Measurements from ENCODE around the gene UBXN6.

Gene UBXN6

GRCh38 chr19:4457654-4458395 lies at the start of gene UBXN6:
TSS of gene UBXN6 (minus strand) at chr19:4457794. CDS start at chr19:4457697, 97 bp downstream.
- peak; percentile 89 to 96 for DNase-seq (ENCODE audit: low read depth in 2 of 2)

- DNase-seq (ENCODE audit: low read depth in 2 of 2), result no peak
Observed at GRCh38 chr19:4507150-4507452, 49.5 kb upstream of the UBXN6 start.

- DNase-seq (ENCODE audit: low read depth in 2 of 2), result no peak
Observed at GRCh38 chr19:4506449-4507149, 49.0 kb upstream of the UBXN6 start.

DNA sequence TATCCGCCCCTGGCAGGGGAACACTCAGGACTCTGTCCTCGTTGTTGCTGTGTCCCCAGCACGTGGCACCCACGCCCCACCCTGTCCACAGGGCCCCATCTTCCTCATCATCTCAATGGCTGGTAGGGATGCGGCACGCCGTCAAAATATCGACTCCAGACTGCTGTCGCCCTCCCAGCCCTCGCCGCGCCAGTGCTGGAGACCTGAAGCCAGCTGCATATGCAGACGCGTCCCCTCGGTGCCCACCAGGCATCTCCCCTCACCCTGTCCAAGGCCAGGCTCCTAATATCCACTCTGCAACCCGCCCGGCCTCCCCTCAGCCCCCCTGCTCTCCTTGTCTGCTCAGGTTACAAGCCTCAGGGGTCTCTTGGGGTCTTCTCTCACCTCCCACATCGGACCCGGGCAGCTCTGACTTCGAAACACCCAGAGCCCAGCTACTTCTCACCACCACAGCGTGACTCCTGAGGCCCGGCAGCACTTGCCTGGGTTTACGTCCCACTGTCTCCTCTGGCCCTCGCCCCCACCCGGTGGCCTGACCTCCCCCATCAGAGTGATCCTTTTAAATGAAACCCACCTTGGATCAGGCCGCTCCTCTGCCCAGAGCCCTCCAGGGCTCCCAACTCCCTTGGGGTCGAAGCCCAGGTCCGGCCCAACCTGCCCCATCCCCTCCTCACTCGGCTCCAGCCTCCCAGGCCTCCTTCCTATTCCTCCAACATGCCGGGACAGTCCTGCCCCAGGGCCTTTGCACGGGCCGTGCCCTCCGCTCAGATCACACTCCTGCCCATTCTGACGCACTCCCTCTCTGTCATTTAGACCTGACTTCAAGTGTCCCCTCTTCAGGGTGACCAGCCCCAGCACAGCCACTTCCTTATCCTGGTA lies 48.2 kb upstream of the UBXN6 start:
- no peak for DNase-seq (ENCODE audit: low read depth in 2 of 2)

DNA sequence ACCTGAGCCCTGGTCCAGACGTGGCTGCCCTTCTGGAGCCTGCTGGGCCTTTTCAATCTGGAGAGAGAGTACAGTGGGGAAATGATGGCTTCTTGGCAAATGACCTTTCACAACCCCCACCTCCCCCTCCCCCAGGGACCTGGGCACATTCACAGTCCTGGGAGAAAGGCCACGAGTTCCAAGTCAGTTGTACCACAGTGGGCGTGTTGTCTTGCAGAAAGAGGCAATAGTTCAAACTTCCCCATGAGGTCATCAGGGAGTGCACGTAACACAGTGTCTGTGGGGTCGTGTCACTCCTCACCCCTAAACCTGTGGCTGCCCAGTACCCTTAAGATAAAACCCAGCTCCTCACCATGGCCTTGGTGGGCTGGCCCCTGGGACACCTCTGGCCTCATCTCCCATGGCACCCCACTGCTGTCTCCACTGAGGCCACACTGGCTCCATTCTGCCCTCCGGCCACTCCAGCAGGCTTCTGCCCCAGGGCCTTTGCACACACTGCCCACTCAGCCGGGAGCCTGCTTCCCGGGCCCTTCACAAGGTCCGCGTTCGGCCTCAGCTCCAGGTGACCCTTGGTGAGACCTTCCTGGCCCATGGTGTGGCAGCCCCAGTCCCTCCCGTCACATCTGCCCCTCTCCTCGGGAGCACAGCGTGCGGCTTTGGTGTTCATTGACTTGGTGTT lies 47.4 kb upstream of the UBXN6 start:
- DNase-seq (ENCODE audit: low read depth in 2 of 2), result no peak

DNA sequence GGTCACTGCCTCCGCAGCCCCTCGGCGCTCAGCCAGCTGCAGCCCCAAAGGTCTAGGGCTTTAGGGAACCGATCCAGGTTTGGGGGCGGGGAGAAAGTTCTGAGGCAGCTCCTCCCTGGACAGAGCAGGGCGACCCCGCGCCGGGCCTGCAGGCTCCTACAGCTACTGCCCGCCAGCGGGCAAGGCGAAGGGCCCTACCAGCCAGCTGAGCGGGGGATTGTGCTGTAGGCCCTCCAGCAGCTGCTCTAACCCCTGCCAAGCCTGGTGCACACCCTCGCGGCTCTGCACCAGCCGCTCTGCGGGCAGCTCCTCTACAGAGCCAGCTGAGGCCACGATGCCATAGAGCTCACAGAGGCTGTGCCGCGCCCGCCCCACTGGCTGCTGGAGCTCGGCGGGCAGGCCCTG lies 46.7 kb upstream of the UBXN6 start:
- DNase-seq (ENCODE audit: low read depth in 2 of 2), result no peak

DNA sequence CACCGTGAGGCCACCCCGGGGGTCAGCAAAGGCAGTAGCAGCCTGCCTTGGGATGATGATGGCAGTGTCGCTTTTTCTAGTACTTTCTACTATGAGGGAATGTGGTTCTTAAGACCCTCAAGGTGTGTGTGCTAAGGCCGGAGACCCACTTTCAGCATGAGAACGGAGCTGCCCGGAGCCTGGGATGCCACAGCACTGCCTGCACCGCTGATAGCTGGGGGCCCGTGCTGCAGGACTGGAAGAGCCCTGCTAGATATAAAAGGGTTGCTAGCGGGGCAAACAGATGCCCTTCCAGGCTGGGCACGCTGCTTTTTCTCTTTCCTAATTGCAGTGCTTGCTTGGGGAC lies 46.2 kb upstream of the UBXN6 start:
- no peak for DNase-seq (ENCODE audit: low read depth in 2 of 2)

DNA sequence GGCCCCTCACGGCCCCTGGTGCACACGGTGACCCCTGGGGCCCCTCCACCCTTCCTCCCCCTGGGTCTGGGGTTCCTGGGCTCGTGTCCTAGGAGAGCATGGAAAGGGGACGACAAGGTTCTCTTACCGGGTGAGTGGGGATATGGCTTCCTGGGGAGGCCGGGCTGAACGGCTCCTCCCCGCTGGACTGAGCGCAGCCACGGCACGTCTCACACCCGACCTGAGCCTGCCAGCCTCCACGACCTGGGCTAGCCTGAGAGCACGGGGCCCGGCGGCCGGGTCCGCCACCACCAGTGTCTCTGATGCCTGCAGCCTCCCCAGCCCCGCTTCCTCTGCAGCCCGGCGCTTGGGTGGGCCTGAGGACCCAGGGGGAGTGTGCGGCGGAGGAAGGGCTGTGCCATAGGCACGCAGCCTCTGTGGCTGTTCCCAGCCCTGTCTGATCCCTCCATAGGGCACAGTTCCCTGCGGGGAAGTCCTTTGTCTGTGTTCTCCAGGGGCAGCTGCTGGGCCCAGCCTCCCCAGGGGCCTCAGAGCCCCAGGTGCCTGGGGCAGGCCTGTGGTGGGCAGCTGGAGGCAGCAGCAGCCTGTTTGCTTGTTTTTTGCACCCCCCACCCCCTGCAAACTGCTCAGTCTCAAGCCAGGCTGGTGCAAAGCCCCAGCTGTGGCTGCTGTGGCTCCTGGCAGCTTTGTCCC lies 45.7 kb upstream of the UBXN6 start:
- DNase-seq (ENCODE audit: low read depth in 2 of 2), result no peak

DNA sequence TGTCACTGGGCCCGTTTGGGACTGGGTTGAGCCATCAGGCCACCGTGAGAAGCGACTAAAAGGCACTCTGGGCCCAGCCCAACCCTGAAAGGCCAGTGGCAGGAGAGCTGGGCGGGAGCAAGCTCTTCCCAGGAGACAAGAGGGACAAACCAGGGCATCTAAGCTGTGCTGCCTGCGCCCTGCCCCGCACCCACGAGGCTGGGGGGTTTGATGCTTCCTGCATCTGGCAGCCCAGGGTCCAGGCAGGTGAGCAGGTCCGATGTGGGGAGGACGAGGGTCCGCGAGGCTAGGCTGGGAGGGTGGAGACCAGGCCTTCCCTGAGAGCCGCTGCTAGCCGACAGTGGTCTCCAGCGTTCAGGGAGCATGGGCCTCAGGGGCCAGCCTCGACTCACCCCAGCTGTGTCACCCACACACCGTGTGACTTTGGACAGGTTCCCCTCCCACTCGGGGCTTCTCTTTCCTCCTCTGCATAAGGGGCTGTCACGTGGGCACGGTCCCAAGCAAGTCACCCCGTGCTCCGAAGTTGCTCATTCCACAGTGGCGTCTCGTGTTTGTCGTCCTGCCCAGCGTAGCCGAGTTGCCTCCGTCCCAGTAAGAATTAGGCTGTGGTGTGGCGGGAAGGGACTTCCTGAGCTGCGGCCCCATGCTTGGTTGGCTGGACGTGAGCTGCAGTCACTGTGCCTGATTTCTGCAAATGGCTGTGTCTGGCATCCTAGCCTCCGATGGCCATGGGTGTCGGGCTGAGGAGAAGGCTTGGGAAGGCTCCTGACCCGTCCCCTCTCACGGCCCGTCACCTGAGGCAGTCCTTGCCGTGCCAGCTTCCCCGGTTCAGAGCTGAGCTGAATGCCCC lies 44.9 kb upstream of the UBXN6 start:
- no peak for DNase-seq (ENCODE audit: low read depth in 2 of 2)

GRCh38 chr19:4501691-4502090 lies 44.1 kb upstream of the UBXN6 start:
- no peak for DNase-seq (ENCODE audit: low read depth in 2 of 2)

- no peak for DNase-seq (ENCODE audit: low read depth in 2 of 2)
Observed at GRCh38 chr19:4500841-4501591, 43.4 kb upstream of the UBXN6 start.

DNA sequence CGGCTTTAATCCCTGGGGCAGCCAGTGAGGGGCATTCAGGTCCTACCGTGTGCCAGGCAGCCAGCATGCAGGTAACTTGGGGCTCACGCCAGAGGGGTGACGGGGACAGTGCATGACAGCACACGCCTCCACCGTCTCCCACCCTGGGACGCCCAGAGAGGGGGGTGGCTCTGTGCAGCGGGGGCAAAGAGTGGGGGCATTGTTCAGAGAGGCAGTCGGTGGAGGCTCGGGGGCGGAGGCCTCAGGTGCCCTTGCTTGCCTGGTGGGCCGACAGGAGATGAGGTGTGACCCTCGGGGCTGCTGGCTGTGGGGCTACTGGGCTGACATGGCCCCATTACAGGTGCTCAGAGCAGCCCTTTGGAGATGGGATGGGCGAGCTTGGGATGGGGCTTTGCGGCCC lies 42.3 kb upstream of the UBXN6 start:
- DNase-seq (ENCODE audit: low read depth in 2 of 2), result no peak

- DNase-seq (ENCODE audit: low read depth in 2 of 2), result no peak
Observed at GRCh38 chr19:4499318-4499717, 41.7 kb upstream of the UBXN6 start.

DNA sequence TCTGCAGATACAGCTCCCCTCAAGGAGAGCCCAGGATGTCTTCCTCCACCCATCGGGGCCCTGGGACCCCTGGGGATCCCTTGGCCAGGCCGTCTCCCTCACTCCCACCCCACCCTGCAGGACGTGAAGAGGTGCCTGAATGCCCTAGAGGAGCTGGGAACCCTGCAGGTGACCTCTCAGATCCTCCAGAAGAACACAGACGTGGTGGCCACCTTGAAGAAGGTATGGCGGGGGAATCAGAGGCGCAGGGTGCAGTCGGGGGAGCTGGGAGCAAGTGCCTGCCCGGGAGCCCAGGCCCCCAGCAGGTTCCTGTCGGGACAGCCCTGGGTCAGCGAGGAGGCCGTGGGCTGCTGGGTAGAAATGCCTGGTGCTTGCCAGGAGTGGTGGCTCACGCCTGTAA lies 41.1 kb upstream of the UBXN6 start:
- DNase-seq (ENCODE audit: low read depth in 2 of 2), result no peak

- no peak for DNase-seq (ENCODE audit: low read depth in 2 of 2)
Observed at GRCh38 chr19:4497770-4498389, 40.3 kb upstream of the UBXN6 start.

DNA sequence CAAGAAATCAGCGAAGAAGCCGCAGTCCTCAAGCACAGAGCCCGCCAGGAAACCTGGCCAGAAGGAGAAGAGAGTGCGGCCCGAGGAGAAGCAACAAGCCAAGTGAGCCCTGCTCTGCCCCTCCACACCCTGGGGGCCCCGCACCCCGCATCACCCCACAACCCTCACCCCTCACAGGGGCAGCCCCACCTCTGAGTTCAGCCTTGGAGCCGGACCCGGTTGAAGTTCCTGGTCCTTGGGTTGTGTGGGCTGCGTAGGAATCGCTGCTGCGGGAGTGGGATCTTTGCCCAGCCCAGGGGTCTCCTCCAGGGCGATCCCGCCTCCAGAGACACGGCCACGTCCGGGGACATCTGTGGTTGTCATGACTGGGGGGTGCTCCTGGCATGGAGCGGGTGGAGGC lies 38.7 kb upstream of the UBXN6 start:
- no peak for DNase-seq (ENCODE audit: low read depth in 2 of 2)

DNA sequence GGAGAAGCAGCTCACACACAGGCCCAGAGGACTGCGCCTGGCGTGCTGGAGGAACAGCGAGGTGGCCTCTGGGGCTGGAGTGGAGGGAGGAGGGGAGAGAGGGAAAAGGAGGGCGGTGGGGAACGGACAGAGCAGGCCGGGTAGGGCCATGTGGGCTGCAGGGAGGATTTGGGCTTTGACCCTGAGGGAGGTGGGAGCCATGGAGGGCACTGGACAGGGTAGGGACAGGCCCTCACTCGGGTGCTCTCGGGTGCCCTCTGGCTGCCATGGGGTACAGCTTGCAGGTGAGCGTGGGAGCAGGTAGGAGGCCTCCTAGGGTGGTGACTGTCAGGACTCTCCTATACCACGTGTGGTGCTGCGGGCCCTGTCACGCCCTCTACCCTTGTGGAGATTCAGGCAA lies 37.9 kb upstream of the UBXN6 start:
- DNase-seq (ENCODE audit: low read depth in 2 of 2), result no peak

GRCh38 chr19:4494691-4495064 lies 37.1 kb upstream of the UBXN6 start:
- DNase-seq (ENCODE audit: low read depth in 2 of 2), result no peak

- DNase-seq (ENCODE audit: low read depth in 2 of 2), result no peak
Observed at GRCh38 chr19:4493929-4494690, 36.5 kb upstream of the UBXN6 start.
